ENCODE data around the gene JPT2. TPM values are rescaled to one million over a fixed set of nuclear protein-coding genes. Genes with fewer than 3 reads are reported as not detected.

Gene JPT2
- total RNA-seq, 2 donors from 2014 or later, result 56.6 to 75.3 TPM

- no peak for TF ChIP-seq POLR2A (IDR thresholded peaks at IDR 0.05)
- no peak for TF ChIP-seq POLR2AphosphoS5 (IDR thresholded peaks at IDR 0.05)
- no peak for TF ChIP-seq CTCF (IDR thresholded peaks at IDR 0.05)
- peaks cover 6 to 24% of the 10 kb centered on the region in 2 donors for H3K36me3 ChIP-seq
- no peak for DNase-seq (ENCODE audit: low spot score)
- H3K4me1 ChIP-seq (replicated peaks), result no peaks in the 10 kb centered on the region
- H3K9me3 ChIP-seq, result no peaks in the 10 kb centered on the region
- H3K27me3 ChIP-seq (replicated peaks; ENCODE audit: insufficient read depth), result no peaks in the 10 kb centered on the region
- no peak overlapping the region for H3K27ac ChIP-seq
- intact Hi-C loops (cut with DNase I), result no loop called here
- no peak overlapping the region for H3K4me3 ChIP-seq
- 95% methylated on average over 12 of the region's 12 CpGs for WGBS
Observed at GRCh38 chr16:1651094-1651973, 26.7 kb upstream of the JPT2 start.

- H3K4me1 ChIP-seq (replicated peaks), result no peaks in the 10 kb centered on the region
- intact Hi-C loops (cut with DNase I), result no loop called here
- H3K27ac ChIP-seq, result no peak overlapping the region
- H3K36me3 ChIP-seq, result peaks cover 10 to 24% of the 10 kb centered on the region in 2 donors
- no peaks in the 10 kb centered on the region for H3K27me3 ChIP-seq (replicated peaks; ENCODE audit: insufficient read depth)
- H3K4me3 ChIP-seq, result no peak overlapping the region
- 89% methylated on average over 1 of the region's 1 CpG for WGBS
- DNase-seq (ENCODE audit: low spot score), result no peak
- no peaks in the 10 kb centered on the region for H3K9me3 ChIP-seq
- TF ChIP-seq CTCF (IDR thresholded peaks at IDR 0.05) (no peak), POLR2A (IDR thresholded peaks at IDR 0.05) (no peak), POLR2AphosphoS5 (IDR thresholded peaks at IDR 0.05) (no peak)
Observed at GRCh38 chr16:1651974-1652312, 26.1 kb upstream of the JPT2 start.

- Histone ChIP-seq H3K27me3 (replicated peaks; ENCODE audit: insufficient read depth) (no peaks in the 10 kb centered on the region), H3K9me3 (no peaks in the 10 kb centered on the region), H3K4me3 (no peak overlapping the region), H3K27ac (no peak overlapping the region), H3K4me1 (replicated peaks) (no peaks in the 10 kb centered on the region), H3K36me3 (peaks cover 12 to 24% of the 10 kb centered on the region in 2 donors)
- no peak for DNase-seq (ENCODE audit: low spot score)
- intact Hi-C loops (cut with DNase I), result no loop called here
- TF ChIP-seq POLR2AphosphoS5 (IDR thresholded peaks at IDR 0.05) (no peak), POLR2A (IDR thresholded peaks at IDR 0.05) (no peak), CTCF (IDR thresholded peaks at IDR 0.05) (no peak)
- 95% methylated on average over 15 of the region's 15 CpGs for WGBS
Observed at GRCh38 chr16:1653023-1653422, 25.1 kb upstream of the JPT2 start.

GRCh38 chr16:1654505-1655268 is 23.4 kb upstream of the JPT2 start:
- DNase-seq (ENCODE audit: low spot score), result peak; percentile 27
- H3K9me3 ChIP-seq, result no peaks in the 10 kb centered on the region
- intact Hi-C loops (cut with DNase I), result no loop called here
- H3K36me3 ChIP-seq, result peaks cover 12 to 24% of the 10 kb centered on the region in 2 donors
- H3K27me3 ChIP-seq (replicated peaks; ENCODE audit: insufficient read depth), result no peaks in the 10 kb centered on the region
- H3K4me1 ChIP-seq (replicated peaks), result no peaks in the 10 kb centered on the region
- TF ChIP-seq POLR2AphosphoS5 (IDR thresholded peaks at IDR 0.05) (peak; percentile 25), CTCF (IDR thresholded peaks at IDR 0.05) (no peak)
- no peak overlapping the region for H3K4me3 ChIP-seq
- peak overlapping the region; percentile 41 to 49 for H3K27ac ChIP-seq
- 66% methylated on average over 32 of the region's 32 CpGs for WGBS

Measured in prostate gland (tissue), 2 donors.